Muscle layer of colon (tissue), 2 donors: ENCODE data around the gene SPATA20.

Experiments used
- H3K27ac ChIP-seq: one replicate; pipeline ENCODE4 v1.7.0; 2013; ENCODE audit warnings: low read depth, mild to moderate bottlenecking, low read length, moderate library complexity
- H3K27me3 ChIP-seq, 2 donors: one replicate each; pipeline ENCODE4 v1.7.0; 2013; ENCODE audit warnings: low read length in 2 of 2, mild to moderate bottlenecking in 2 of 2; ENCODE audit not compliant: insufficient read depth in 2 of 2, control insufficient read depth in 1 of 2
- H3K36me3 ChIP-seq: one replicate; pipeline ENCODE4 v1.7.0; 2013; ENCODE audit warnings: mild to moderate bottlenecking, low read length; ENCODE audit not compliant: insufficient read depth
- H3K4me1 ChIP-seq: one replicate; pipeline ENCODE4 v1.7.0; 2013; ENCODE audit warnings: mild to moderate bottlenecking, low read length; ENCODE audit not compliant: insufficient read depth
- H3K4me3 ChIP-seq, 2 donors: one replicate each; pipeline ENCODE4 v1.7.0; 2013; ENCODE audit warnings: low read length in 2 of 2, low read depth in 1 of 2, mild to moderate bottlenecking in 1 of 2, moderate library complexity in 1 of 2
- H3K9ac ChIP-seq: one replicate; pipeline ENCODE4 v1.7.0; 2013; ENCODE audit warnings: low read length
- H3K9me3 ChIP-seq: one replicate; pipeline ENCODE4 v1.7.0; 2013; ENCODE audit warnings: mild to moderate bottlenecking, low read length
- donor health status: abdominal sarcoma.
- donor health status: Adenocarcinoma of cecum.

Gene SPATA20

GRCh38 chr17:50585346-50585745 lies 38.4 kb downstream of the SPATA20 start:
- Histone ChIP-seq H3K9ac (no peak overlapping the region), H3K4me1 (peaks cover 15% of the 10 kb centered on the region), H3K27me3 (no peaks in the 10 kb centered on the region), H3K9me3 (no peaks in the 10 kb centered on the region), H3K36me3 (no peaks in the 10 kb centered on the region), H3K4me3 (no peak overlapping the region), H3K27ac (no peak overlapping the region)

DNA sequence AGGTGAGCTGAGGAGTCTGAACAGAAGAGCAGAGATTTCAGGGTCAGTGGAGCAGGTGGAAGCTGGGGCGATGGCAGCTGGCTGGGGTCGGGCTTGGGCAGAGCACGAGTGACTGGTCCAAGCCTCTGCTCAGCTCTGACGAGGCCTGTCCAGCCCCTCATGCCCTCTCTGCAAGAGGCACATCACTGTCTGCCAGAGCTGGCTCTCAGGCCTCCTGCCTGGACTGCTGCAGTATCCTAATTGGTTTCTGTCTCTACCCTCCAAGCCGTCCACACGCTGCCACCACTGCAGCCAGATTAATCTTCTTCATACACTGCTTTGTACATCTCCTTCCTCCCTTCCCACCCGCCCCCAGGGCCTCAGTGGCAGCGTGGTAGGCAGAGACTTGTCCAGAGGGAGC lies 38.9 kb downstream of the SPATA20 start:
- no peaks in the 10 kb centered on the region for H3K27me3 ChIP-seq
- H3K27ac ChIP-seq, result no peak overlapping the region
- no peaks in the 10 kb centered on the region for H3K9me3 ChIP-seq
- H3K9ac ChIP-seq, result no peak overlapping the region
- no peak overlapping the region for H3K4me3 ChIP-seq
- H3K4me1 ChIP-seq, result peaks cover 15% of the 10 kb centered on the region
- no peaks in the 10 kb centered on the region for H3K36me3 ChIP-seq

DNA sequence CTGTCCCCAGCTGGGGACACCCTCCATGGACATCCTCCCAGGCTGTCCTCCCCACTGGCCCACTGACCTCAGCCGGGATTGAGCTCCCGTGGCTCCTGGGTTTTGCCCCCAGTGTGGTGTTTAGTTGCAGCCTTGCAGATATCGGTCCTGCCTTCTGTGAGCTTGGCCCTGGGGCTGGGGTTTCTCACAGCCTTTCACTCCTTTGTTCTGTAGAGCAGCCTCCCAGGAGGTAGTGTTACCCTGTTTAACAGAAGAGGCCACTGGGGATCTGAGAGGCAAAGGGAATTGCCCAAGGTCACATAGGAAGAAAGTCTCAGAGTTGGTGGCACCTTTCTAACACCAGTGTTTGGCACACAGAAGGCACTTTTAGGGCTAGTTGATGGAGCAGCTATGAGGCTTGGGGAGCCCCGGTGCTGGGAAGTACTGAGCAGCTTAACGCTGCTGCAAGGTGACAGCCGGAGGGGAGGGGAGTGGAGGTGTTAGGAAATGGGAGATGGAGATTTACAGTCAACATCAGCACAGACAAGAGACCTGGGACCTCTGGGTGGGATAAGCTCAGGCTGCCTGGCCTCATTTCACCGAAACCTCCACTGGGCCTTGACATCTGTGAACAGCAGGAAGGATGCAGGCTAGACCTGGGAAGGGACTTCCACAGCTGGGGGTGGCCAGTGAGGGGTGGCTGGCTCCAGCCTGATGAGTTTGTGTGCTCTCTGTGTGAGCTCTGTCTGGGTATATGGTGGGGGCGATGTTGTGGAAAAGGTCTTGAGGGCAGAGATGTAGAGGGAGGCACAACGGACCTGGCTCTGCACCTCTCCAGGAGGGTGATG lies 39.7 kb downstream of the SPATA20 start:
- Histone ChIP-seq H3K9ac (no peak overlapping the region), H3K4me3 (no peak overlapping the region), H3K4me1 (peaks cover 15% of the 10 kb centered on the region), H3K36me3 (no peaks in the 10 kb centered on the region), H3K27me3 (no peaks in the 10 kb centered on the region), H3K9me3 (no peaks in the 10 kb centered on the region), H3K27ac (no peak overlapping the region)

DNA sequence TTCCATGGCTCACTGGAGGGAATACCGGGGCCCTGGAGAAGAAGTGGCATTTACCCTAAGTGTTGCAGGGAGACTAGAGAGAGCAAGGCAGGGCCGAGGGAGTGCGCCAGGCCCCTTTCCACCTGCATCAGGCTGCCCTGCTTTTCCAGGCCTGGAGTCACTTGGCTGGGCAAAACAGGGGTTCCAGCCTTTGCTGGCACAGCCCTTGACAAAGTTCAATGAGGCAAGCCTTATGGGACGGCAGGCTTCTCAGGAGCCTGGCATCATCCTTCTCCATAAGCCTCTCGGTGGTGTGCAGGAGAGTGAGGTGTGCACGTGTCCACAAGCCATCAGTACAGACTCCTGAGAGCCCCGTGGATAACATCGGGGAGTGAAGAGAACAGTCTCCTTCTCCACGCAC lies 40.6 kb downstream of the SPATA20 start:
- Histone ChIP-seq H3K4me3 (no peak overlapping the region), H3K36me3 (no peaks in the 10 kb centered on the region), H3K9ac (no peak overlapping the region), H3K4me1 (peaks cover 15% of the 10 kb centered on the region), H3K9me3 (no peaks in the 10 kb centered on the region), H3K27ac (no peak overlapping the region), H3K27me3 (no peaks in the 10 kb centered on the region)

DNA sequence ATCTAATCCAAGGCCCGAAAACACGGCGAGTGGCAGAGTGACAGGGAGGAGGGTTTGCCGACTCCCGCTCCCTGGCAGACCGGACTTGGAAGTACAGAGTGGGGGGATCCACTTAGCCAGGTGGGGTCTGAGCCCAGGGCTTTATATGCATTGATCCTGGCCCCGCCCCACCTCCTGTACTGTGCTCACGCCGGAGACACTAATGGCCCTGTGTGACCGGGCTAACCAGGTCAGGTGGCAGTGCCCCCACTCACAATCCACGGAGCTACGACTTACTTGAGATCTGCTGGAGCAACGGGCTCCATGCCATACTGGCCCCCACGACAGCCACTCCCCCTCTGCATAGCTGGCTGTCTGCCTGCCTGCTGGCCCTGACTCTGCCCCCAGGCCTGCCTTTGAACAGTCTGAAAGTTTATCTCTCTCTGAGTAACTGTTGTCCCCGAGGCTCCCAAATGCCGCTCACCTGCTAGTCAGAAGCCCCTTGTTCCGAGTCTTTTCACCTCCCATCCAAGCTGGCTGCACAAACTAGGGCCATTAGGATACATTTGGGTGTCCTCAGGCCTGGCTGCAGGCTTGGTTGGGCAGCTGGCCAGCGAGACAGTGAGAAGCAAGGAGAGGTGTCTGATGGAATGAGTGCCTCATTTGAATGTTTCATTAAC lies 41.5 kb downstream of the SPATA20 start:
- Histone ChIP-seq H3K4me3 (no peak overlapping the region), H3K27me3 (no peaks in the 10 kb centered on the region), H3K9me3 (no peaks in the 10 kb centered on the region), H3K4me1 (peaks cover 15% of the 10 kb centered on the region), H3K36me3 (no peaks in the 10 kb centered on the region), H3K27ac (no peak overlapping the region), H3K9ac (no peak overlapping the region)

DNA sequence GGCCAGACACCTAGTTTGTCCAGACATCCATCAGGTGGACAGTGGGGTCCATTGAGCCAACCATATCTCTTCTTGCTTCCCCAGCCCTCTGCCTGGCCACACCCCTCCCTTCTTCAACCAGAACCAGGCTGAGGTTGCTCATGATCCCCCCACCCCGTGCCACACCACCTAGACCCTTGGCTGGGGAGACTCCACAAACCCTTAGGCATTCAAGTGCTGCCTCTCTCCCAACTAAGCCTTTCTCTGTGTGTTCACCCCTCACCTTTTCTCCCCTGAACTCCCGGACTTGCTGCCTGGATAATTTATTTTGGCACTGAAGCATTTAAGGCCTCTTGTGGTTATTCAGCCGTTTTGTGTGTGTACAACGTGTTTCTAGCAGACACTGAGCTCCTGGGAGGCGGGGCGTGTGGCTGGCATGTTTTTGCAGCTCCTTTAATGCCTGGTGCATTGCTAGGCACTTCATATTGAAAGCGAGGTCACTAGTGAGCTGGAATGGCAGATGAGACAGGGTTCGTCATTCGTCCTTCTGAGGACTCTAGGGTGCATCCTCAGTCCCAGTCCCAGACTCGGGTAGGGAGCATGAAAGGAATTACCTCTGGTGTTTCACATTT lies 42.2 kb downstream of the SPATA20 start:
- Histone ChIP-seq H3K4me1 (peaks cover 15% of the 10 kb centered on the region), H3K27ac (no peak overlapping the region), H3K27me3 (no peaks in the 10 kb centered on the region), H3K36me3 (no peaks in the 10 kb centered on the region), H3K4me3 (no peak overlapping the region), H3K9ac (no peak overlapping the region), H3K9me3 (no peaks in the 10 kb centered on the region)

- Histone ChIP-seq H3K9me3 (no peaks in the 10 kb centered on the region), H3K27me3 (no peaks in the 10 kb centered on the region), H3K9ac (no peak overlapping the region), H3K27ac (no peak overlapping the region), H3K4me1 (peaks cover 15% of the 10 kb centered on the region), H3K36me3 (no peaks in the 10 kb centered on the region), H3K4me3 (no peak overlapping the region)
Measured at GRCh38 chr17:50590946-50591737, 44.2 kb downstream of the SPATA20 start.

GRCh38 chr17:50593321-50593720 lies 46.3 kb downstream of the SPATA20 start:
- H3K27me3 ChIP-seq, result no peaks in the 10 kb centered on the region
- no peak overlapping the region for H3K9ac ChIP-seq
- no peak overlapping the region for H3K4me3 ChIP-seq
- no peaks in the 10 kb centered on the region for H3K36me3 ChIP-seq
- H3K4me1 ChIP-seq, result peaks cover 14% of the 10 kb centered on the region
- H3K9me3 ChIP-seq, result no peaks in the 10 kb centered on the region
- H3K27ac ChIP-seq, result no peak overlapping the region

DNA sequence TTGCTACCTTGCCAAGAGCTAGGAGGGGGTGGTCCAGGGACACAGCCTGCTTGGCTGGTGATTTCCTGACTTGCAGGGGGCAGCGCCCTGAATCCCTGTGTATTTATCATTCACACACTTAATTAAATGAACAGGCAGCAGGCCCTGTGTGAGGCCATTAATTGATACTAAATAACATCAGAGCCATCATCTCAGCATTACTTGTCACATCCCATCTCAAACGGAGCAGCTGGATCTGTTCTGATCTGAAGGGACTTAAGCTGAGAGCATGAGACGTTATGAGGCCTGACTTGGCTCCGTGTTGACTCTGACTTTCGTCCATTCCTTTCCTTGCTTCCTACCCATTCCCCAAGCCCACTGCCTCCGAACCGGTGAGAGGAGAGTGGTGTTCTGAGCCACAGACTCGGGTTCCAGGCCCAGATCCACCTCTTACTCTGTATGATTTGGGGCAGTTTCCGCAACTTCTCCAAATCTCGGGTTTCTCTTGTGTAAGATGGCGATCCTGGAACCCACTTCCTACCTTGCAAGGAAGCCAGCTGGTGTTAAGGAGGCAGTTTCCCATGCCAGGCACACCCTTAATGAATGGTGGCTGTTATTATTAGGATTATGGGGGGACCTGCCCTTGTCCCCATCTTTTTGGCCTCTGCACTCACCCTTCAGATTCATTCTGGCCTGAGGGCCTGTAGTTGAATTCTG lies 47.3 kb downstream of the SPATA20 start:
- Histone ChIP-seq H3K4me3 (no peak overlapping the region), H3K36me3 (no peaks in the 10 kb centered on the region), H3K4me1 (peaks cover 5% of the 10 kb centered on the region), H3K27me3 (no peaks in the 10 kb centered on the region), H3K9ac (no peak overlapping the region), H3K27ac (no peak overlapping the region), H3K9me3 (no peaks in the 10 kb centered on the region)

DNA sequence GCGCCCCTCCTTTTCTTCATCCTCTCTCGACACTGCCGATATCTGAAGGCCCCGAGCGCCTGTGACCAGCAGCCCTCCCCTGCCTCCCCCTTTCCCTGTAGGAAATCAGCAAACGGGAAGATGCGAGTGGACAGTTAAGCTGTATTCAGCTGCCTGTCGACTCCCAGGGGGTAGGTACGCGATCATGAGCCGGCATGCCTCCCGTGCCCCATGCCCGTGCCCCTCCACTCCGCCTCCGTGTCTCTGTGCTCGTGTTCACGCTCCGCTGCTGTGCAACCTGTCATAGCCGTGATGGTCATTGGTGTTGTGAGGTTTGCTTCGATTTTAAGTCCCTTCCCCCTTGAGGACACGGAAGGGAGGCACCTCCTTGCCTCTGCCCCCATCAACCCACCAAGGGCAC lies 47.9 kb downstream of the SPATA20 start:
- H3K4me1 ChIP-seq, result no peaks in the 10 kb centered on the region
- no peak overlapping the region for H3K4me3 ChIP-seq
- no peaks in the 10 kb centered on the region for H3K27me3 ChIP-seq
- no peaks in the 10 kb centered on the region for H3K36me3 ChIP-seq
- no peak overlapping the region for H3K9ac ChIP-seq
- H3K27ac ChIP-seq, result no peak overlapping the region
- H3K9me3 ChIP-seq, result no peaks in the 10 kb centered on the region
